Smooth muscle cell (in vitro differentiated cells): ENCODE measurements around the gene MAPK1. TPM values are rescaled to one million over a fixed set of nuclear protein-coding genes. Genes with fewer than 3 reads are reported as not detected.

Source experiments
- DNase-seq: peaks from one replicate; lab custom pipeline; 2025; ENCODE audit not compliant: unreplicated experiment; lab: John Stamatoyannopoulos, UW
- H2AFZ ChIP-seq: fragments of 200-600 bp; sonication (generic); 2 replicates; pipeline ENCODE4 v1.6.0; 2016; ENCODE audit warnings: antibody characterized with exemption, low read depth, mild to moderate bottlenecking
- H3F3A ChIP-seq: fragments of 200-600 bp; sonication (generic); 2 replicates; pipeline ENCODE4 v1.6.0; 2017; ENCODE audit warnings: antibody characterized with exemption, low read depth
- H3K27ac ChIP-seq: fragments of 200-600 bp; sonication (generic); 2 replicates; pipeline ENCODE4 v1.5.1; 2016; ENCODE audit warnings: low read depth, mild to moderate bottlenecking
- H3K27me3 ChIP-seq: fragments of 200-600 bp; sonication (generic); 2 replicates; pipeline ENCODE4 v1.6.1; 2016; ENCODE audit warnings: low read depth, mild to moderate bottlenecking
- H3K36me3 ChIP-seq: fragments of 200-600 bp; sonication (generic); 2 replicates; pipeline ENCODE4 v1.5.1; 2016; ENCODE audit warnings: low read depth
- H3K4me1 ChIP-seq: fragments of 200-600 bp; sonication (generic); 2 replicates; pipeline ENCODE4 v1.5.1; 2016; ENCODE audit warnings: low read depth
- H3K4me2 ChIP-seq: fragments of 200-600 bp; sonication (generic); 2 replicates; pipeline ENCODE4 v1.6.0; 2016; ENCODE audit warnings: mild to moderate bottlenecking
- H3K4me3 ChIP-seq: fragments of 200-600 bp; sonication (generic); 2 replicates; pipeline ENCODE4 v1.5.1; 2016; ENCODE audit warnings: mild to moderate bottlenecking
- H3K79me2 ChIP-seq: fragments of 200-600 bp; sonication (generic); 2 replicates; pipeline ENCODE4 v1.6.0; 2016; ENCODE audit warnings: low read depth, mild to moderate bottlenecking
- H3K9ac ChIP-seq: fragments of 200-600 bp; sonication (generic); 2 replicates; pipeline ENCODE4 v1.6.0; 2016; ENCODE audit warnings: low read depth
- H3K9me3 ChIP-seq: fragments of 200-600 bp; sonication (generic); replicated peaks from 2 replicates; pipeline ENCODE4 v1.5.1; 2016; ENCODE audit warnings: low read depth
- H4K20me1 ChIP-seq: fragments of 200-600 bp; sonication (generic); 2 replicates; pipeline ENCODE4 v1.6.0; 2016; ENCODE audit warnings: low read depth
- WGBS: methylation state at CpG from one replicate; pipeline ENCODE4 v1.1.7; 2016; ENCODE audit warnings: low lambda C conversion rate; 5-methylcytosine and 5-hydroxymethylcytosine counted together
- polyA plus RNA-seq: library from polyadenylated mRNA; unstranded; fragments of >200 nt; fragmentation: Nextera tagmentation; extraction: Ambion mirVana; gene quantifications from 2 replicates; pipeline ENCODE4 v1.2.1, GENCODE V29; 2016
- total RNA-seq: library from RNA; depleted of rRNA; stranded (reverse); fragments of >200 nt; gene quantifications from 2 replicates; pipeline ENCODE4 v1.2.3, GENCODE V29; 2014
- TF ChIP-seq, protein P1 (sequence below): fragments of 200-600 bp; sonication (generic); IDR thresholded peaks from 2 replicates; pipeline ENCODE4 v1.5.1; 2017; ENCODE audit warnings: borderline replicate concordance, mild to moderate bottlenecking, antibody characterized with exemption; ENCODE audit not compliant: insufficient read depth, poor library complexity, severe bottlenecking

Gene MAPK1
- total and polyA plus RNA-seq, 2 experiments from 2014 or later: 57.1 to 62.3 TPM

- no peaks in the 10 kb centered on the region for H3K9me3 ChIP-seq
- no peak overlapping the region for H3K9ac ChIP-seq
- H3K36me3 ChIP-seq: peaks cover 9% of the 10 kb centered on the region
- WGBS: 91% methylated on average over 8 of the region's 8 CpGs
- no peak overlapping the region for H2AFZ ChIP-seq
- no peaks in the 10 kb centered on the region for H3K27me3 ChIP-seq
- DNase-seq: no peak
- peaks cover 6% of the 10 kb centered on the region for H3F3A ChIP-seq
- TF ChIP-seq, protein P1, sequence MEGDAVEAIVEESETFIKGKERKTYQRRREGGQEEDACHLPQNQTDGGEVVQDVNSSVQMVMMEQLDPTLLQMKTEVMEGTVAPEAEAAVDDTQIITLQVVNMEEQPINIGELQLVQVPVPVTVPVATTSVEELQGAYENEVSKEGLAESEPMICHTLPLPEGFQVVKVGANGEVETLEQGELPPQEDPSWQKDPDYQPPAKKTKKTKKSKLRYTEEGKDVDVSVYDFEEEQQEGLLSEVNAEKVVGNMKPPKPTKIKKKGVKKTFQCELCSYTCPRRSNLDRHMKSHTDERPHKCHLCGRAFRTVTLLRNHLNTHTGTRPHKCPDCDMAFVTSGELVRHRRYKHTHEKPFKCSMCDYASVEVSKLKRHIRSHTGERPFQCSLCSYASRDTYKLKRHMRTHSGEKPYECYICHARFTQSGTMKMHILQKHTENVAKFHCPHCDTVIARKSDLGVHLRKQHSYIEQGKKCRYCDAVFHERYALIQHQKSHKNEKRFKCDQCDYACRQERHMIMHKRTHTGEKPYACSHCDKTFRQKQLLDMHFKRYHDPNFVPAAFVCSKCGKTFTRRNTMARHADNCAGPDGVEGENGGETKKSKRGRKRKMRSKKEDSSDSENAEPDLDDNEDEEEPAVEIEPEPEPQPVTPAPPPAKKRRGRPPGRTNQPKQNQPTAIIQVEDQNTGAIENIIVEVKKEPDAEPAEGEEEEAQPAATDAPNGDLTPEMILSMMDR: no peak
- H3K4me1 ChIP-seq: peaks cover 12% of the 10 kb centered on the region
- no peak overlapping the region for H3K27ac ChIP-seq
- peaks cover 10% of the 10 kb centered on the region for H4K20me1 ChIP-seq
- H3K79me2 ChIP-seq: no peaks in the 10 kb centered on the region
- no peak overlapping the region for H3K4me2 ChIP-seq
- H3K4me3 ChIP-seq: no peak overlapping the region
These were observed 107.6 kb downstream of the MAPK1 start for GRCh38 chr22:21759646-21760376.

DNA sequence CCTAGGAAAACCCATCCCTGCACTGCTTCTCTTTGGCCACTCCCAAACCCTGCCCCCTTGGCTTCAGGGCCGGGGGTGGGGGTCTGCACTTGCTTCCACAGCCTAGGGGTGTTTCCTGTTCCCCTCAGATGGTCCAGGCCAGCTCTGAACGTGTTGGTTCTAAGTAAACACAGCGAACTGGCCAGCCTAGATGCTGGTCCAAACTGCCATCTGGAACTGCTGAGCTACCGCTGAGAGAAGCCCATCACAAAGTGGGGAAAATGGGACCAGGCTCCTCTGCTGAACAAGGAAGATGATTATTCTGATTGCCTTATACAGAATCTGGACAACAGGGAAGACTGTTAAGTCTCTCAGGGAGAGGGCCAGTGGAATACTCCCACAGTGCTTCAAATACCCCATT lies 108.4 kb downstream of the MAPK1 start:
- peaks cover 13% of the 10 kb centered on the region for H3K4me1 ChIP-seq
- DNase-seq: no peak
- no peak overlapping the region for H3K9ac ChIP-seq
- H4K20me1 ChIP-seq: peaks cover 9% of the 10 kb centered on the region
- H3K36me3 ChIP-seq: peaks cover 7% of the 10 kb centered on the region
- no peaks in the 10 kb centered on the region for H3K9me3 ChIP-seq
- WGBS: 93% methylated on average over 4 of the region's 4 CpGs
- no peak overlapping the region for H3K27ac ChIP-seq
- no peak overlapping the region for H3K4me2 ChIP-seq
- no peak overlapping the region for H2AFZ ChIP-seq
- H3K27me3 ChIP-seq: no peaks in the 10 kb centered on the region
- TF ChIP-seq, protein P1: no peak
- H3K4me3 ChIP-seq: no peak overlapping the region
- peaks cover 6% of the 10 kb centered on the region for H3F3A ChIP-seq
- H3K79me2 ChIP-seq: no peaks in the 10 kb centered on the region

DNA sequence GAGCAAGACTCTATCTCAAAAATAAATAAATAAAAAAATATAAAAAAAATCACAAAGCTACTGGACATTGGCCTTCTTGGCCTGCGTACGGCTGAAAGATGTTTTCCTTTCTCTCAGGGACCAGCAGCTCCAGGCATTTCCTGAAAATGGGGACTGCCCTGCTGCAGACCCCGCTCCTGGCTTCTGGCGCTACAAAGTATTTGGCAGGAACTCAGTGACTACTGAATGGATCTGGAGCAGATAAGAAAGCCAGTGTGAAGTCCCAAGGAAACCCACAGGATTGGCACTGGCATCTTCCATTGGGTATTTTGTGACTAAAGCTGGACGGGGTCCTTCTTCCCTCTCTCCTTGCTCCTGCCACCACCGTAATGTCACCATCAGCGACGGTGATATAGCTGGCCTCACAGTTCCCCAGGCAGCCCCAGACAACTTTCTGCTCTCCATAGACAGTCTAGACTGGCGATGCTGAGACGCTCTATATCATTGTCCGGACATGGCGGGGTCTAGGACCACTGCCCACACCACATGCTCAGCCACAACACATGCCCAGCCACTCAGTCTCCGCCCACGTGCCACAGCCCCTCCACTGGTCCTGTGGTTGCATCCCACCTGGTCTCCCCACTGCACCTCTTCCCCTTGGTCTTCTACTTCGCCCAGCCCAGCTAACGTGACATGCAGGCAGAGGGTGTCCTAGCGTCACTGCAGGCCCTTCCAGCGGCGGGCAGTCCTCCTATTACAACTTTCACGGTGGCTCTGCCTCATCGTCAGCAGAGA lies 109.2 kb downstream of the MAPK1 start:
- TF ChIP-seq, protein P1: no peak
- Histone ChIP-seq H3K9me3 (no peaks in the 10 kb centered on the region), H3K27me3 (no peaks in the 10 kb centered on the region), H4K20me1 (peaks cover 9% of the 10 kb centered on the region), H3K4me1 (peaks cover 13% of the 10 kb centered on the region), H2AFZ (no peak overlapping the region), H3K36me3 (peaks cover 7% of the 10 kb centered on the region), H3K4me2 (no peak overlapping the region), H3K9ac (no peak overlapping the region), H3F3A (peaks cover 6% of the 10 kb centered on the region), H3K79me2 (no peaks in the 10 kb centered on the region), H3K27ac (no peak overlapping the region), H3K4me3 (no peak overlapping the region)
- WGBS: 95% methylated on average over 21 of the region's 21 CpGs
- no peak for DNase-seq
